HAP-1 (cell line): ENCODE data around the gene ATP2B3.

ENCODE experiments used
- DNase-seq, 2 experiments: peaks; one replicate each; pipeline ENCODE4 v3.0.0-alpha.2; 2016 to 2020; ENCODE audit warnings: low spot score in 2 of 2
- H3K27me3 ChIP-seq: fragments of 250-450 bp; sonication (Bioruptor Pico); 2 replicates; pipeline ENCODE4 v1.5.1; 2020; ENCODE audit warnings: low read depth, mild to moderate bottlenecking, moderate library complexity
- H3K36me3 ChIP-seq: fragments of 250-450 bp; sonication (Bioruptor Pico); replicated peaks from 2 replicates; pipeline ENCODE4 v1.5.1; 2020; ENCODE audit warnings: mild to moderate bottlenecking
- H3K4me1 ChIP-seq: fragments of 250-450 bp; sonication (Bioruptor Pico); 2 replicates; pipeline ENCODE4 v1.5.1; 2020; ENCODE audit warnings: mild to moderate bottlenecking
- H3K4me3 ChIP-seq: fragments of 250-450 bp; sonication (Bioruptor Pico); 2 replicates; pipeline ENCODE4 v1.5.1; 2020; ENCODE audit warnings: mild to moderate bottlenecking, moderate library complexity
- H3K9me3 ChIP-seq: fragments of 250-450 bp; sonication (Bioruptor Pico); 2 replicates; pipeline ENCODE4 v1.5.1; 2020; ENCODE audit warnings: mild to moderate bottlenecking, moderate library complexity
- in situ Hi-C: fragments of 300-500 bp; cut with MboI; formaldehyde crosslinking; loops from 3 replicates; pipeline ENCODE4 v1.14.3; 2020; ENCODE audit warnings: low sequenced_read_pairs, inconsistent platforms, mixed read lengths

The ATP2B3 gene

GRCh38 chrX:153494541-153495361 lies 22.7 kb upstream of the ATP2B3 start, which contains the start of gene BGN:
Gene BGN (plus strand): TSS chrX:153494980. CDS start chrX:153504632, 9,652 bp downstream.
- Histone ChIP-seq H3K4me3 (no peak within 1 kb of the TSS), H3K27me3 (no peaks in the 10 kb centered on the region), H3K9me3 (no peaks in the 10 kb centered on the region), H3K36me3 (no peaks in the 10 kb centered on the region), H3K4me1 (no peaks in the 10 kb centered on the region)
- in situ Hi-C loops = no loop called here
- peak in 1 of 2 experiments; percentile 22 for DNase-seq

DNA sequence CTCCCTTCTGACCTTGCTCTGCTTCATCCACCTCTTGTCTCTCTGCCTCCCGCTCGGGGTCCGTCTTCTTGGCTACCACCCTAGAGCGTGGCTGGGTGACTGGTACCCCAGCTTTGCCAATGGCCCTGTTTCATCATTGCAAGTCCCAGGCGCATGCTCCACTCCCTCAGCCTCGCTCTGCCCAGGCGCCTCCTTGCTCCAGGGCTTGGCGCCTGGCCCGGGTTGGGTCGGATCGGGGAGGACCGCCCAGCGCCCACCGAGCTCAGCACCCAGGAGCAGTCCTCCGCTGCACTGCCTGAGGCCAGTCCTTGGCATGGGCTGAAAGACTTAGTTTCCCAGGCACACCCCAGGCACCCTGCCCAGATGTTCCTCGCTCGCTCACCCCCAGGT lies 22.1 kb upstream of the ATP2B3 start:
- Histone ChIP-seq H3K9me3 (no peaks in the 10 kb centered on the region), H3K36me3 (no peaks in the 10 kb centered on the region), H3K4me3 (no peak overlapping the region), H3K4me1 (no peaks in the 10 kb centered on the region), H3K27me3 (no peaks in the 10 kb centered on the region)
- DNase-seq = no peak
- in situ Hi-C loops = no loop called here

DNA sequence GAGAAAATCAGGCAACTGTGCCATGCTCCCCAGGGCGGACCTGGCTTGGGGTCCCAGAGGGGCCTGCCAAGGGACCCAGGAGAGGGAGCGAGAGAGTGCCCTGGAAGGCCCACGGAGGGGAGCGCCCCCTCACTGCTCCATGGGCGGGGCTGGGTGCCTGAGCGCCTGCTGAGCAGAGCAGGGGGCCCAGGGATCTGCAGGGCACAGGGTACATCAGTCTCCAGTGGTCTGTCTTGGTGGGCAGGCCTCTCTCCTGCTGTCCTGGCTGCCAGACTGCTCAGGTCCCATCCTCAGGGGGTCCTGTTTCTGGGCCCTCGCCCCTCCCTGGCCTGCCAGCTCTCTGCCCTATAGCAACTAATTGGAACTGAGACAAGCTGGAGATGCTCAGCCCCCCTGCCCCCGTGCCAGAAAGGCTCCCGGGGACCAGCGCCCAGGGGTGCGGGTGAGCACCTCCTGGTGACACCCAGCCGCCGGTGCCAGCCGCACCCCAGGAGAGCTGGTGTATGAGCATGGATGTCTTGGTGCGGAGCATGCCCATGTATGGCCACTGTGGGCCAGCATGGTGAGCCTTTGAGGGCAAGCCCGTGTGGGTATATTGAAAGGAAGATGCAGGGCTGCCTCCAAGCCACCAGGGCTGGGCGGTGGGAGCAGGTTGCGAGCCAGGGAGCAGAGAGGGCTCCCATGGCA lies 21.4 kb upstream of the ATP2B3 start:
- Histone ChIP-seq H3K4me1 (no peaks in the 10 kb centered on the region), H3K9me3 (no peaks in the 10 kb centered on the region), H3K4me3 (no peak overlapping the region), H3K27me3 (no peaks in the 10 kb centered on the region), H3K36me3 (no peaks in the 10 kb centered on the region)
- in situ Hi-C loops = no loop called here
- no peak for DNase-seq

DNA sequence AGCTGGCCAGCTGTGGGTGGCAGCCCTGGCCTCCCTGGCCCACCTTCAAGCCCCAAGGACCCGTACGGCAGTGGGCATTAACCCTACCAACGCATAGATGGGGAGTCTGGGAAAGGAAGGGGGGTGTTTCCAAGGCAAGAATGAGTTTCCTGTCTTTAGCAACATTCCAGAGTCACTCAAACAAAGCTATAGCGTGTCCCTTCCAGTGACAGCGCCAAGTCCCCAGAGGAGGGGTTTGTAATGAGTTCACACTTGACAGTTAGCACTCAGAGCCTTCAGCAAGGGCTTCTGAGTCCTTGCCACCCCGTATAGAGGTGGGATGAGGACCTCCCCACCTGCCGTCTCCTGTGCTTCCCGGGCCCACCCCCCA lies 20.9 kb upstream of the ATP2B3 start:
- no peaks in the 10 kb centered on the region for H3K36me3 ChIP-seq
- H3K27me3 ChIP-seq = no peaks in the 10 kb centered on the region
- in situ Hi-C loops = no loop called here
- DNase-seq = no peak
- no peaks in the 10 kb centered on the region for H3K9me3 ChIP-seq
- no peak overlapping the region for H3K4me3 ChIP-seq
- no peaks in the 10 kb centered on the region for H3K4me1 ChIP-seq

- Histone ChIP-seq H3K36me3 (no peaks in the 10 kb centered on the region), H3K4me1 (no peaks in the 10 kb centered on the region), H3K27me3 (no peaks in the 10 kb centered on the region), H3K9me3 (no peaks in the 10 kb centered on the region), H3K4me3 (no peak overlapping the region)
- DNase-seq = no peak
- in situ Hi-C loops = no loop called here
Measured at GRCh38 chrX:153498453-153498852, 19.0 kb upstream of the ATP2B3 start.

DNA sequence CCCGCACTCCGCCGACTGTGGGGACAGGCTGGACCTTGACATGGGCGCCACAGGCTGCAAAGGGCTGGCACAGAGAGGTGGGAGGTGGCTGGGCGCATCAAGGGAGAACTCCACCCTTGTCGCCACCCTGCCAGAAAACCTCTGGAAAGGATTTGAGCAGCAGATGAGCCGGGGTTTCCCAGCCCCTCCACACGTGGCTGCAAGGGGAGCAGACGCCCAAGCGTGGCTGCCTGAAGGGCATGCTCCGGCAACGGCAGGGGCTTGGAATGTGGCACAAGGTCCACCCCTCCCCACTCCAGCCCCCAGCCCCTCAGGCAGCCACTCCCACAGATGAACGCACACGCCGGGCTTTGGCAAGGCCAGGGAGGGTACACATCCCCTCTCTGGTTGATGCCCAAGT lies 18.1 kb upstream of the ATP2B3 start:
- no peaks in the 10 kb centered on the region for H3K4me1 ChIP-seq
- no peak overlapping the region for H3K4me3 ChIP-seq
- H3K27me3 ChIP-seq = no peaks in the 10 kb centered on the region
- H3K36me3 ChIP-seq = no peaks in the 10 kb centered on the region
- no peak for DNase-seq
- H3K9me3 ChIP-seq = no peaks in the 10 kb centered on the region
- in situ Hi-C loops = no loop called here

- H3K4me3 ChIP-seq = no peak overlapping the region
- in situ Hi-C loops = no loop called here
- DNase-seq = no peak
- H3K9me3 ChIP-seq = no peaks in the 10 kb centered on the region
- no peaks in the 10 kb centered on the region for H3K4me1 ChIP-seq
- no peaks in the 10 kb centered on the region for H3K36me3 ChIP-seq
- no peaks in the 10 kb centered on the region for H3K27me3 ChIP-seq
Measured at GRCh38 chrX:153499876-153500275, 17.6 kb upstream of the ATP2B3 start.

DNA sequence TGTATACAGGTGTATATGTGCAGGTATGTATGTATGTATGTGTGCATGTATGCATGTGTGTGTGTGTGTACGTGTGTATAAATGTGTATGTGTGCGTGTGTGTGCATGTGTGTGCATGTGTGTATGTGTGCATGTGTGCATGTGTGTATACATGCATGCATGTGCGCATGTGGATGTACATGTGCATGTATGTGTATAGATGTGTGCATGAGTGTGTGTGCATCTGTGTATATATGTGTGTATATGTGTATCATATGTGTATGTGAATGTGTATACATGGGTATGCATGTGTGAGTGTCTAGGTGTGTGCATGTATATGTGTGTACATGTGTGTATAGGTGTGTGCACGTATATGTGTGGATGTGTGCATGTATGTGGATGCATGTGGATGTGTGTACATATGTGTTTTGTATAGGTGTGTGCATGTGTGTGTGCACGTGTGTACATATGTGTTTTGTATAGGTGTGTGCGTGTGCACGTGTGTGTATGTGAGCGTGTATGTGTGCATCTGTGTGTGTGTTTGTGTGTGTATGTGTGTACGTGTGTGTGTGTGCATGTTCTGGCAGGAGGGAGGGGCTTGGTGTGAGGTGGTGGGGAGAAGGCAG lies 16.7 kb upstream of the ATP2B3 start:
- in situ Hi-C loops = no loop called here
- Histone ChIP-seq H3K4me3 (no peak overlapping the region), H3K36me3 (no peaks in the 10 kb centered on the region), H3K4me1 (no peaks in the 10 kb centered on the region), H3K9me3 (no peaks in the 10 kb centered on the region), H3K27me3 (no peaks in the 10 kb centered on the region)
- DNase-seq = no peak

- in situ Hi-C loops = no loop called here
Measured at GRCh38 chrX:153501530-153501929, 15.9 kb upstream of the ATP2B3 start.

DNA sequence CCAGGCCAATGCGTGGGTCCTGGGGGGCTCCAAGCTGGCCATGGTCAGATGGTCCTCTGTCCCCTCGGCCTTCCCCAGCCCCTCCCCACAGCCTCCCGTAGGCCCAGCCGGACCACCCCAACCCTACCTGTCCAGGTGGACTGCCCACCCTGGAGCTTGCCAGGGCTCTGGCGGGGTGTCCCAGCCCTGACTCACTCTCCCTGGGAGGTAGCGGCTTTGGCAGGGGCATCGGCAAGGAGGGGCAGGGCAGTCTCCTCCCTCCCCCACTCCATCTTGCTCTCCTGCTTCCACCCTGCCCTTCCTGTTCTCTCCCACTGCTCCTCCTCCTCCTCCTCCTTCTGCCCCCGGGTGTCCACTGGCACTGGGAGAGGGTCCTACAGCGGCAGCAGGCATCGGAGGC lies 15.3 kb upstream of the ATP2B3 start:
- in situ Hi-C loops = no loop called here
- H3K36me3 ChIP-seq = no peaks in the 10 kb centered on the region
- H3K4me1 ChIP-seq = no peaks in the 10 kb centered on the region
- no peak overlapping the region for H3K4me3 ChIP-seq
- no peak for DNase-seq
- no peaks in the 10 kb centered on the region for H3K27me3 ChIP-seq
- H3K9me3 ChIP-seq = no peaks in the 10 kb centered on the region

More at GRCh38 chrX:153501530-153501929, 15.9 kb upstream of the ATP2B3 start:
- H3K4me1 ChIP-seq = no peaks in the 10 kb centered on the region
- H3K36me3 ChIP-seq = no peaks in the 10 kb centered on the region
- H3K27me3 ChIP-seq = no peaks in the 10 kb centered on the region
- H3K4me3 ChIP-seq = no peak overlapping the region
- no peak for DNase-seq
- no peaks in the 10 kb centered on the region for H3K9me3 ChIP-seq

DNA sequence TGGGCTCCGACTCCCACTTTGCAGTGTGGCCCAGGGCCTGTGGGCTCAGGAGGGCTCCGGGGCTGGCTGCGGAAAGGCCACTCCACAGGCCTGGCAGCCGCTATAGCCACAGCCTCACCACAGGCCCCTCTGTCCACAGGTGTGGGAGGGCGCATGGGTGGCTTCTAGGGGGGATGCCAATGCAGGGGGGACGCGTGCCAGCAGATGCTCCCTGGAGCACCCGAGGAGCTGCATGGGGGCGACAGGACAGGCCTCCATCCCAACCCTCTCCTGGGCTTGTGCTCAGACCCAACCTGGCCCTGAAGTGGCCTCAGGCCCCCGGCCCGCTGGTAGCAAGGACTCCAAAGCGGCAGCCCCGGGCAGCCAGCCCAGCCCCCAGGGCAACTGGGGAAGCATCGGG lies 14.6 kb upstream of the ATP2B3 start:
- in situ Hi-C loops = no loop called here
- H3K4me1 ChIP-seq = no peaks in the 10 kb centered on the region
- no peaks in the 10 kb centered on the region for H3K36me3 ChIP-seq
- no peaks in the 10 kb centered on the region for H3K27me3 ChIP-seq
- DNase-seq = no peak
- H3K9me3 ChIP-seq = no peaks in the 10 kb centered on the region
- H3K4me3 ChIP-seq = no peak overlapping the region

DNA sequence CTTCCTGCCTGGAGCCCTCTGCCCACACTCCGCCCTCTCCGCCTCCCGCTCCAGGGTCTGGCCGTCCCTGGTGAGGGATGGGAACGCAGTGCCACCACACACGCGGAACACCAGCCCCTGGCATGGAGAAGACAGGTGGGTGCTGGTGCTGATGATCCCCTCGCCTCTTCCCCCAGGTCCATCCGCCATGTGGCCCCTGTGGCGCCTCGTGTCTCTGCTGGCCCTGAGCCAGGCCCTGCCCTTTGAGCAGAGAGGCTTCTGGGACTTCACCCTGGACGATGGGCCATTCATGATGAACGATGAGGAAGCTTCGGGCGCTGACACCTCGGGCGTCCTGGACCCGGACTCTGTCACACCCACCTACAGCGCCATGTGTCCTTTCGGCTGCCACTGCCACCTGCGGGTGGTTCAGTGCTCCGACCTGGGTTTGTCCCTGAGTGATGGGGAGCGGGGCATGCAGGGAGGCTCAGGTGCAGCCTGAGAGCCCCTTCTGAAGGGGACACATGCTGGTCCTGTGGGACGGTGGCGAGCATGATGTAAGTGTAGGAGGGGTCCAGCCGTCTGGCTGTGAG lies 12.9 kb upstream of the ATP2B3 start:
- Histone ChIP-seq H3K36me3 (no peaks in the 10 kb centered on the region), H3K27me3 (no peaks in the 10 kb centered on the region), H3K4me3 (no peak overlapping the region), H3K4me1 (no peaks in the 10 kb centered on the region), H3K9me3 (no peaks in the 10 kb centered on the region)
- no peak for DNase-seq
- in situ Hi-C loops = loop anchor here (5.0 kb wide), 2 partner anchors 42 to 472 kb away; no protein-coding TSS in a partner anchor

DNA sequence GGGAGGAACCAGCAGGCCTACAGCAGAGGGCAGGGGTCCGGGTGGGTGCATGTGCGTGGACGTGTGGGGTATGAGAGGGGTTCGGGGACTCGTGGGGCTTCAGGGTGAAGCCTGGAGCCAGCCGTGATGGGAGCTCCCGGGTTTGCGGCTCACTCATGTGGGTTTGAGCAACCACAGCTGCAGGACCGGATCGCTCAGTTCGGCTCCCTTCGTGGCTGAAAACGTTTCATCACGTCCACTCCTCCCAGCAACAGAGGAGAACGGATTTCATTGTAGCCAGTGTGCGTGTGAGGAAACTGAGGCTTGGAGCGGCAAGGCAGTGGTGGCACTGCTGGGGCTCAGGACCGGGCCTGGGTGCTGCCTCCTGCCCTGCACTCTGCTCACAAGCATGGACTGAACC lies 12.1 kb upstream of the ATP2B3 start:
- H3K9me3 ChIP-seq = no peaks in the 10 kb centered on the region
- H3K4me1 ChIP-seq = no peaks in the 10 kb centered on the region
- no peak for DNase-seq
- no peaks in the 10 kb centered on the region for H3K36me3 ChIP-seq
- in situ Hi-C loops = loop anchor here (5.0 kb wide), 2 partner anchors 43 to 473 kb away; no protein-coding TSS in a partner anchor
- no peak overlapping the region for H3K4me3 ChIP-seq
- H3K27me3 ChIP-seq = no peaks in the 10 kb centered on the region
